ENCODE results near the gene MYORG. TPM values are rescaled to one million over a fixed set of nuclear protein-coding genes. Genes with fewer than 3 reads are reported as not detected.
A peak's percentile ranks its signal among the peaks of the same experiment; 100 is the strongest.

MYORG gene
- total RNA-seq, result 0.10 TPM

DNA sequence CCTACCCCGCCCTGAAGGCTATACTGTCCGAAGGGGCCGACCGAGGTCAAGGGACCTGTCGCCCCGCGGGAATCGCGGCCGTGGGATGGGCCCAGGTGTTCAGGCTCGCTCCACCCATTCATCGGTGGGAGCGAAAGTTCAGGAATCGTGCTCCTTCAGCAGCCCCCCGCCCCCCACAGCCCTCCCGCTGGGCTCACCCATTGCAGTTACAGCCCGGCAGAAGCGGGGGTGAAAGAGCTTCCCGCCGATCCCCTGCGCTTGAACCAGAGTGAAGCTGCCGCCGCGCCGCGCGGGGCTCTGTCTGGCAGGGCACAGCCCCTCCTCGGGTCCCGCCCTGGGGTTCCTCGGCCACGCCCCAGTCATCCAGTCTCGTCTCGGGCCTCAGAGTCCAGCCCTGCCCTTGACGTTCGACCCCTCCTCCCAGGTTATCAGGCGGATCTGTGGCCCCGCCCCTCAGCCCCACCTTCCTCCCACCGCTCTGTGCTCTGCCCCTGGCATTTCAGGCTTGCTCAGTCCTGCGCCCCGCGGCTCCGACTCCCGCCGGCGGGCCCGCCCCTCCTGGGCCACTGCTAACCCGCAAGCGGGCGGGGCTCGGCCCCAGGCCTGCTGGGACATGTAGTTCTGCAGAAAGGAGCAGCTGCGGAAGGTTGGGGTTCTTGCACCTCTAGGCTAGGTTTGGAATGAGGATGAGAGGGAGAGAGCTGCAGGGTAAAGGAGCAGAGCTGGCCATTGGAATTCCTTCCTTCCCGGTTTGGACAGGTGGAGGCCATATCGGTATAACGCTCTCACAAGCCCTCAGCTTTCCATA lies at the start of gene MYORG:
TSS of gene MYORG (minus strand) at position 303 of the 808 bp plus-strand sequence. CDS start 3,955 bp downstream, outside the sequence.
- peaks cover 7% of the 10 kb centered on the region for H3K27me3 ChIP-seq (ENCODE audit: insufficient read depth, low read length)
- H3K4me3 ChIP-seq (ENCODE audit: low read length), result peak within 1 kb of the TSS; percentile 58
- H3K4me1 ChIP-seq (ENCODE audit: insufficient read depth, low read length), result peaks cover 35% of the 10 kb centered on the region
- no peaks in the 10 kb centered on the region for H3K9me3 ChIP-seq (ENCODE audit: low read depth, low read length)

GRCh38 chr9:34419716-34420504 lies 43.2 kb upstream of the MYORG start:
- H3K27me3 ChIP-seq (ENCODE audit: insufficient read depth, low read length), result no peaks in the 10 kb centered on the region
- H3K9me3 ChIP-seq (ENCODE audit: low read depth, low read length), result no peaks in the 10 kb centered on the region
- H3K4me1 ChIP-seq (ENCODE audit: insufficient read depth, low read length), result no peaks in the 10 kb centered on the region
- H3K4me3 ChIP-seq (ENCODE audit: low read length), result no peak overlapping the region

- no peaks in the 10 kb centered on the region for H3K27me3 ChIP-seq (ENCODE audit: insufficient read depth, low read length)
- H3K4me1 ChIP-seq (ENCODE audit: insufficient read depth, low read length), result no peaks in the 10 kb centered on the region
- H3K4me3 ChIP-seq (ENCODE audit: low read length), result no peak overlapping the region
- no peaks in the 10 kb centered on the region for H3K9me3 ChIP-seq (ENCODE audit: low read depth, low read length)
Measured at GRCh38 chr9:34417734-34418133, 41.0 kb upstream of the MYORG start.

GRCh38 chr9:34413231-34413852 lies 36.6 kb upstream of the MYORG start:
- Histone ChIP-seq H3K9me3 (ENCODE audit: low read depth, low read length) (no peaks in the 10 kb centered on the region), H3K27me3 (ENCODE audit: insufficient read depth, low read length) (no peaks in the 10 kb centered on the region), H3K4me1 (ENCODE audit: insufficient read depth, low read length) (no peaks in the 10 kb centered on the region), H3K4me3 (ENCODE audit: low read length) (no peak overlapping the region)

- Histone ChIP-seq H3K4me1 (ENCODE audit: insufficient read depth, low read length) (no peaks in the 10 kb centered on the region), H3K9me3 (ENCODE audit: low read depth, low read length) (no peaks in the 10 kb centered on the region), H3K4me3 (ENCODE audit: low read length) (no peak overlapping the region), H3K27me3 (ENCODE audit: insufficient read depth, low read length) (no peaks in the 10 kb centered on the region)
Measured at GRCh38 chr9:34412336-34412735, 35.6 kb upstream of the MYORG start.

DNA sequence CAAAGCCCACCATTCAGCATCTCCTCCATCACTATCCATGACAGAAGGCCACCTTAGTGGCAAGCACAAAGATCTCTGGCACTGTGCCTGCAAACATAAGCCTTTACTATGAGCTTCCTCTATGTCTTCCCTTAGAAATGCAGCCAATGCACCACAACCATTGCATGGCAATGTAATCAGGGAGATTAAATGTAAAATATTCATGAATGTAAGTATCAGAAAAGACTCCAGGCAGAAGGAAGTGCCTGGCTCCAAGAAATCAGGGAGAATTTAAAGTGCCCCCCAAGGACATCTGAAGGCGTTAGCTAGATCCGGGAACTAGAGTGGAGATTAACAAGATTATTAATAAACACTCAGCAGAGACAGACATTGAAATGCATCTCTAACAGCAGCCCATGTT lies 32.5 kb upstream of the MYORG start:
- Histone ChIP-seq H3K27me3 (ENCODE audit: insufficient read depth, low read length) (no peaks in the 10 kb centered on the region), H3K4me1 (ENCODE audit: insufficient read depth, low read length) (no peaks in the 10 kb centered on the region), H3K4me3 (ENCODE audit: low read length) (no peak overlapping the region), H3K9me3 (ENCODE audit: low read depth, low read length) (no peaks in the 10 kb centered on the region)

DNA sequence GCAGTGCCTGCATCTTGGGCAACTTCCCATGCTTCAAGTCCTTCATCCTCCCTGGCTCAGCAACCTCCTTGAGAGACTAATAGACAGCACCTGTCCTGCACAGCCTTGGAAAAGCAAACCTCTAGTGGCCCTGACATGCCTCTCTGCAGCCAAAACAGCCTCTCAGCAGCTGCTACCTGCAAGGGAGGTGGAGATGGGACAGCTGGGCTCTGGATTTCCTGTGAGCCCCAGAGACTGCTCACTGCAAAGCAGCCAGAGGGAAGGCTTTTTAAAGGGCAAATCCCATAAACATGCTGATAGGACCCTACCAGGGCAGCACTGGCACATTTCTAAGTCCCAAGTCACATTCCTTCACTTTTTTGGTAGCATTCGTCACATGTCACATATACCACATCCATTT lies 31.5 kb upstream of the MYORG start:
- no peaks in the 10 kb centered on the region for H3K9me3 ChIP-seq (ENCODE audit: low read depth, low read length)
- no peaks in the 10 kb centered on the region for H3K27me3 ChIP-seq (ENCODE audit: insufficient read depth, low read length)
- no peak overlapping the region for H3K4me3 ChIP-seq (ENCODE audit: low read length)
- H3K4me1 ChIP-seq (ENCODE audit: insufficient read depth, low read length), result no peaks in the 10 kb centered on the region

- Histone ChIP-seq H3K27me3 (ENCODE audit: insufficient read depth, low read length) (no peaks in the 10 kb centered on the region), H3K9me3 (ENCODE audit: low read depth, low read length) (no peaks in the 10 kb centered on the region), H3K4me3 (ENCODE audit: low read length) (no peak overlapping the region), H3K4me1 (ENCODE audit: insufficient read depth, low read length) (no peaks in the 10 kb centered on the region)
Measured at GRCh38 chr9:34406219-34406618, 29.5 kb upstream of the MYORG start.

GRCh38 chr9:34405719-34406118 lies 29.0 kb upstream of the MYORG start:
- no peaks in the 10 kb centered on the region for H3K9me3 ChIP-seq (ENCODE audit: low read depth, low read length)
- H3K4me1 ChIP-seq (ENCODE audit: insufficient read depth, low read length), result no peaks in the 10 kb centered on the region
- no peak overlapping the region for H3K4me3 ChIP-seq (ENCODE audit: low read length)
- no peaks in the 10 kb centered on the region for H3K27me3 ChIP-seq (ENCODE audit: insufficient read depth, low read length)

- Histone ChIP-seq H3K27me3 (ENCODE audit: insufficient read depth, low read length) (no peaks in the 10 kb centered on the region), H3K9me3 (ENCODE audit: low read depth, low read length) (no peaks in the 10 kb centered on the region), H3K4me1 (ENCODE audit: insufficient read depth, low read length) (no peaks in the 10 kb centered on the region), H3K4me3 (ENCODE audit: low read length) (no peak overlapping the region)
Measured at GRCh38 chr9:34403554-34404380, 27.1 kb upstream of the MYORG start.

DNA sequence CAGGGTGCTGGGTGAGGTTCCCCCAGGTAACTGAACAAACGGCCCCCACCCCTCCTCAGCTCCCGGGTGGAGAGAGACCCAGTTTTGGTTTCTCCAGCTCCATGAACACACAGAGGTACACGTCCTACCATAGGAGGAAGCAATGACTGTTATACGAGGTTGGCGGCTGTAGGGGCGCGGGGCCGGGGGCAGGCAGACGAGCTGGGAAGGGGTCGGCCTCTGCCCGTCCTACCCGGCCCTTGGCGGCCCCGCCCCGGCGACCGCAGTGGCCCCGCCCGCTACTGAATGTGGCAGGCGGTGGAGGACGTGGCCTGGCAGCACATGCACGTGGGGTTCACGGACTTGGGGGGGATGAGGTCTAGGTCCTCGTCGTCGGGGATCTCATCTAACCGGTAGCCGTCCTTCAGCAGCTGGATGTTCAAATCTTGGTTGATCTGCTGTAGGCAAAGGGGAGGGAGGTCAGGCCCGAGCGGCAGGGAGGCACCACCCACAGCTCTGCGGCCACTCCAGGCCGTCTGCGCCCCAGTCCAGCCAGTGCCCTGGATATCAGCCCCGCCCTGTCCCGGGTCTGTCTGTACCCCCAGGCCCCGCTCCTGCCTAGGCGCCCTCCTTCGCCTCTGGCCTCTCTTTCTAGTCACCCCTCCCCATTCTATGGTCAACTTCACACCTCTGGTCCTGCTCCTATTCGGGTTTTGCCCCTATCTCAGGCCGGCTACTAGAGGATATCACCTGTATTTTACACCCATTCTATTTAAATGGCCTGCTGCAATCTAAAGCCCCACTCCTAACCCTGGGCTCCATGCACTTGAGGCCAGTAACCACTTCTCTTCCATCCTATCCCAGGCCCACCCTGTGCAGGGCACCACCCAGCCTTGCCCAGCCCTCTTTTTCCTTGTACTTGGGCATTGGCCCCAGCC lies 24.2 kb upstream of the MYORG start:
- Histone ChIP-seq H3K4me3 (ENCODE audit: low read length) (no peak overlapping the region), H3K9me3 (ENCODE audit: low read depth, low read length) (no peaks in the 10 kb centered on the region), H3K4me1 (ENCODE audit: insufficient read depth, low read length) (no peaks in the 10 kb centered on the region), H3K27me3 (ENCODE audit: insufficient read depth, low read length) (no peaks in the 10 kb centered on the region)

GRCh38 chr9:34400275-34400674 lies 23.6 kb upstream of the MYORG start:
- H3K27me3 ChIP-seq (ENCODE audit: insufficient read depth, low read length), result no peaks in the 10 kb centered on the region
- no peak overlapping the region for H3K4me3 ChIP-seq (ENCODE audit: low read length)
- no peaks in the 10 kb centered on the region for H3K4me1 ChIP-seq (ENCODE audit: insufficient read depth, low read length)
- no peaks in the 10 kb centered on the region for H3K9me3 ChIP-seq (ENCODE audit: low read depth, low read length)

DNA sequence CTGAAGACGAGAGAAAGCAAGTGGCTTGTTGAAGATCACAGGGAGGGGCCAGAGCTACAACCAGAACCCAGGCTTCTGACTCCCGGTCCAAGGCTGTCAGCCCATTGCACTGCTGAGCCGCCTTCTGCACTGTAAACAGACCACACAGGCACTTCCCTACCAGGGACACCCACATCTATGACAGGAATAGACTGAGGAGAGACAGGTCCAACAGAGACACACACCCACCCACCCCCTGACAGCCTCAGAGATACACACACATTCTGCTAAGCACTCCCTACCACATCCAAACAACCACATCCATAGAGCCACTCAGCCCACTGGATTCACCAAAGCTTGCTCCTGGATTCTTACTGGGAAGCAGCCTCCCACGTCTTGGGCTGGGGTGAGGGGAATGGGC lies 23.0 kb upstream of the MYORG start:
- H3K4me3 ChIP-seq (ENCODE audit: low read length), result no peak overlapping the region
- no peaks in the 10 kb centered on the region for H3K9me3 ChIP-seq (ENCODE audit: low read depth, low read length)
- H3K27me3 ChIP-seq (ENCODE audit: insufficient read depth, low read length), result no peaks in the 10 kb centered on the region
- H3K4me1 ChIP-seq (ENCODE audit: insufficient read depth, low read length), result no peaks in the 10 kb centered on the region

DNA sequence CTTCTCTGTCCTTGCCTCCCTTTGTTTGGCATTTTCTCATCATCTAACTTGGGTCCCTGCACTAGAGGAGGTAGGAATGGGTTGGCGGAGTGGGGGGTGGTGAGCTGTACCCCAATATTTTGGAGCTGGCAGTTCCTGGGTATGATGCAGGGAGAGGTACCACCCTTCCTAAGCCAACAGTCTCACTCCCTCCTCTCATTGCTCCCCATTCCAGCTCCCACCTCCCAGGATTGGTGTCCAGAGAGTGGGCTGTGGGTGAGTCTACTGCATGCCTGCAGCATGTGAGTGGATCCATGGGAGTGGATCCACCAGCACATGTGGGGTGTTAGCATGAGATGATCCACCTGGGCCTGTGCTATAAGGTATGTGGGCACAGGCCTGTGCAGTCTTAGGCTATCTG lies 22.2 kb upstream of the MYORG start:
- Histone ChIP-seq H3K4me3 (ENCODE audit: low read length) (no peak overlapping the region), H3K9me3 (ENCODE audit: low read depth, low read length) (no peaks in the 10 kb centered on the region), H3K4me1 (ENCODE audit: insufficient read depth, low read length) (no peaks in the 10 kb centered on the region), H3K27me3 (ENCODE audit: insufficient read depth, low read length) (no peaks in the 10 kb centered on the region)

Data from mononuclear cell (primary cell).